Neuron (in vitro differentiated cells): ENCODE results near the gene KATNA1.

Experiments used
- H2AFZ ChIP-seq: one replicate; pipeline ENCODE4 v1.6.1; 2013; ENCODE audit warnings: low read depth, mild to moderate bottlenecking, inconsistent platforms, low read length, moderate library complexity
- H3K27me3 ChIP-seq: one replicate; pipeline ENCODE4 v1.6.1; 2013; ENCODE audit warnings: low read length; ENCODE audit not compliant: insufficient read depth
- H3K36me3 ChIP-seq: one replicate; pipeline ENCODE4 v1.6.1; 2013; ENCODE audit warnings: low read length; ENCODE audit not compliant: insufficient read depth
- H3K4me1 ChIP-seq: one replicate; pipeline ENCODE4 v1.6.1; 2013; ENCODE audit warnings: low read length; ENCODE audit not compliant: insufficient read depth
- H3K4me3 ChIP-seq: 2 replicates; pipeline ENCODE4 v1.5.1; 2013; ENCODE audit warnings: mild to moderate bottlenecking, low read length, moderate library complexity
- H3K9me3 ChIP-seq: one replicate; pipeline ENCODE4 v1.6.1; 2013; ENCODE audit warnings: low read length

The KATNA1 gene

GRCh38 chr6:149586149-149586548, 62.4 kb downstream of the KATNA1 start:
- Histone ChIP-seq H2AFZ (no peak overlapping the region), H3K27me3 (no peaks in the 10 kb centered on the region), H3K36me3 (peaks cover 69% of the 10 kb centered on the region), H3K4me3 (no peak overlapping the region), H3K4me1 (no peaks in the 10 kb centered on the region), H3K9me3 (no peaks in the 10 kb centered on the region)

DNA sequence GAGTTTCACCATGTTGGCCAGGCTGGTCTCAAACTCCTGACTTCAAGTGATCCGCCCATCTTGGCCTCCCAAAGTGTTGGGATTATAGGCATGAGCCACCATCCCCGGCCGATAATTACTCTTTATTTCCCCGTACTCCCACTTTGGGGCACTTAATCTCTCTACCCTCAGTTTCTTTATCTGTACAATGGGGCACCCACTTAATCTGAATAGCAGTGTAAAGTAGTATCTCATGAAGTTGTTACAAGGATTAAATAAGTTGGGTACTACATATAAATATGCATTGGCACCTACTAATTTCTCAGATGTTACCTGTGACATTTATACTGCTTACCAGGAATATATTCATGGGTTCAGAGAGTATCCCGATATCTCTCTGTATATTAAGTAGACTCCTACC, 67.2 kb downstream of the KATNA1 start:
- peaks cover 64% of the 10 kb centered on the region for H3K36me3 ChIP-seq
- no peak overlapping the region for H3K4me3 ChIP-seq
- H3K27me3 ChIP-seq, result no peaks in the 10 kb centered on the region
- no peaks in the 10 kb centered on the region for H3K4me1 ChIP-seq
- no peak overlapping the region for H2AFZ ChIP-seq
- H3K9me3 ChIP-seq, result no peaks in the 10 kb centered on the region

GRCh38 chr6:149580880-149581279, 67.6 kb downstream of the KATNA1 start:
- Histone ChIP-seq H3K4me1 (no peaks in the 10 kb centered on the region), H3K4me3 (no peak overlapping the region), H3K36me3 (peaks cover 64% of the 10 kb centered on the region), H3K27me3 (no peaks in the 10 kb centered on the region), H2AFZ (no peak overlapping the region), H3K9me3 (no peaks in the 10 kb centered on the region)

GRCh38 chr6:149567945-149568585, 80.4 kb downstream of the KATNA1 start:
- H3K4me1 ChIP-seq, result peaks cover 15% of the 10 kb centered on the region
- H2AFZ ChIP-seq, result no peak overlapping the region
- no peaks in the 10 kb centered on the region for H3K9me3 ChIP-seq
- H3K36me3 ChIP-seq, result peaks cover 5% of the 10 kb centered on the region
- no peaks in the 10 kb centered on the region for H3K27me3 ChIP-seq
- no peak overlapping the region for H3K4me3 ChIP-seq

GRCh38 chr6:149567194-149567586, 81.3 kb downstream of the KATNA1 start:
- Histone ChIP-seq H3K36me3 (no peaks in the 10 kb centered on the region), H3K4me3 (peak overlapping the region; percentile 100), H3K9me3 (no peaks in the 10 kb centered on the region), H2AFZ (peak overlapping the region; percentile 99), H3K4me1 (peaks cover 15% of the 10 kb centered on the region), H3K27me3 (no peaks in the 10 kb centered on the region)

DNA sequence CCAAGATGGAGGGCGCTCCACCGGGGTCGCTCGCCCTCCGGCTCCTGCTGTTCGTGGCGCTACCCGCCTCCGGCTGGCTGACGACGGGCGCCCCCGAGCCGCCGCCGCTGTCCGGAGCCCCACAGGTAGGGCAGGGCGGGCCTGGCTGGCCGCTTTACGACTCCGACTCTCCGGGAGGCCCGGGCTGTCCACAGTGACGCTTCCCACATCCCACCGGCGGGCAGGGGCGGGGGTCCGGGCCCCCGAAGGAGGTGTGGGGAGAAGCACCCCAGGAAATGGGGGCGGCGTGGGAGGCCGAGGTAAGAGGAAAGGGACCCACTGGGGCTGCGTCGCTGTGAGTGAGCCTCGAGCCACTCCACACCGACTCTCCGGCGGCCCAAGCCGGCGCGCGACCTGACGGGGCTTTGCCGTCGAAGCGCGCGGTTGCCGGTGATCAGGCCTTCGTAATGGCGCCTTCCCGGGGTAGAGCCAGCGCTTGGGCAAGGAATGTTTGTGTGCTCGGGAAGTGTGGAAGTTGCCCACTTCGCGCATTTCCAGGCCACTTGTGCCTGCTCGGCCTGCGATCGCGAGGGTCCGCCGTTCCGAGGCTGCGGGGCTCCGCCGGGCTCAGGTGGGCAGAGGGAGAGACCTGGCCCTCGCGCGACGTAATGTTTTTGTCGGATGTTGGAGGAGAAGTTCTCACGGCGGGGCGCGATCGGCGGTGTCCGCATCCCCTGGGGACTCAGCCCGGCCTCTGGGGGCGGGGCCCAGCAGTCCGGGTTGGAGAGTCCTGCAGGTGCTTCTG, 81.9 kb downstream of the KATNA1 start:
- Histone ChIP-seq H3K4me1 (peaks cover 15% of the 10 kb centered on the region), H2AFZ (peak overlapping the region; percentile 99), H3K9me3 (no peaks in the 10 kb centered on the region), H3K36me3 (no peaks in the 10 kb centered on the region), H3K27me3 (no peaks in the 10 kb centered on the region), H3K4me3 (peak overlapping the region; percentile 100)

DNA sequence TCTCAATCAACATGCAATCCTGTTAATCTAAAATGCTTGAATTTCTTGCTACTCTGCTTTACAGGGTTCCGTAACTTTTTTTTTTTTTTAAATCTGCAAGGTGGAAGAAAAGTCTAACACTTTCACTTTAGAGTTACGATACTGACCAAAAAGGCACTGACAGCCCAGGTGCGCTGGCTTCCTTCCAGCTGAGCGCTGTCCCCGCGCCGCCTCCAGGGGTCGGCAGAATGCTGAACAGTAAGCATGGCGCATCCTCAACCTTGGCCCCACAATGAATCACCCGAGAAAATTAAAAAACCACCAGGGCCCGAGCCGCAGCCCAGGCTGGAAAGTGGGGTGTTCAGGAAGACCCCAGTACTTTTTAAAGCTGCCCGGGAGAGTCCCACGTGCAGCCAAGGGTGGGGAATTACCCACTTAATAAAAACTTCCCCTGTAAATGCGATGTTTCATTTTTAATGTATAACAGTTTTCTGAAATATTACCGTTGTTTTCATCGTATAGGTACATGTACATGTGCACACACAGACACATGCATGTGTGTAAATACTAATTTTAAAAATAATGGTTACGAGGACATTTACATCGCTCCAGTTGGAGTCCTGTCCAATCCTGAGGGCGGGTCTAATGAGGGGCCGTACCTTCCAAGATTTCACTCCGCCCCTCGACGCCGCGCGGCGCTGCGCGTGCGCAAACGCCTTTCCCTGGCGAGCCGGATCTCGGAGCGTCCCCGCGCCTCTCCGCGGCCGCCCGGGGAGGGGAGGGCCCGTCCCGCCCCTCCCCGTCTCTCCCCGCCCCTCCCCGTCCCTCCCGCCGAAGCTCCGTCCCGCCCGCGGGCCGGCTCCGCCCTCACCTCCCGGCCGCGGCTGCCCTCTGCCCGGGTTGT, 82.7 kb downstream of the KATNA1 start, which contains the start of gene GINM1:
Gene GINM1 (plus strand): TSS at position 849 of the 883 bp plus-strand sequence. CDS start 40 bp downstream, outside the sequence.
- H3K4me3 ChIP-seq, result peak within 1 kb of the TSS; percentile 100
- H3K27me3 ChIP-seq, result no peaks in the 10 kb centered on the region
- peaks cover 15% of the 10 kb centered on the region for H3K4me1 ChIP-seq
- H3K9me3 ChIP-seq, result no peaks in the 10 kb centered on the region
- peak within 1 kb of the TSS; percentile 100 for H2AFZ ChIP-seq
- no peaks in the 10 kb centered on the region for H3K36me3 ChIP-seq

DNA sequence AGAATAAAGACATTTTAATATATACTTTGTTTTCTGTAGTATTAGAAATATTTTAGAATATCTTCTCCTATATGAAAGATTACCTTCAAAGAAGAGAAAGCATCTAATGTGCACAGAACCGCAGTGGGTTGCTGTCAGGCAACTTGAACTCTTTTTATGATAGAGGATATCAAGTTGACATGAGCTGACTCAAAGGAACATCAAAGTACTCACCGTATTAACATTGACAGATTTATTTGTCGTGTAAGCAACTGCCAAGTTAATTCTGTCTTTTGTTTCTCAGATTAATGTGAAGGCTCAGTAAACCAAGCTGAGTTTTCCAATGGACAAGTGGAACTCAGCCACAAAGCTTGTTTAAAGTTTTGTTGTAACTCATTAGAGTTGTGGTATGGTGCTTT, 84.6 kb downstream of the KATNA1 start:
- Histone ChIP-seq H3K27me3 (no peaks in the 10 kb centered on the region), H3K36me3 (no peaks in the 10 kb centered on the region), H3K4me3 (no peak overlapping the region), H2AFZ (no peak overlapping the region), H3K4me1 (peaks cover 15% of the 10 kb centered on the region), H3K9me3 (no peaks in the 10 kb centered on the region)

- Histone ChIP-seq H3K4me1 (peaks cover 15% of the 10 kb centered on the region), H3K36me3 (no peaks in the 10 kb centered on the region), H3K27me3 (no peaks in the 10 kb centered on the region), H3K4me3 (no peak overlapping the region), H3K9me3 (no peaks in the 10 kb centered on the region), H2AFZ (no peak overlapping the region)
Measured at GRCh38 chr6:149563203-149563927, 85.1 kb downstream of the KATNA1 start.

GRCh38 chr6:149560736-149561135, 87.8 kb downstream of the KATNA1 start:
- no peak overlapping the region for H2AFZ ChIP-seq
- H3K27me3 ChIP-seq, result peaks cover 6% of the 10 kb centered on the region
- no peak overlapping the region for H3K4me3 ChIP-seq
- H3K9me3 ChIP-seq, result no peaks in the 10 kb centered on the region
- H3K36me3 ChIP-seq, result no peaks in the 10 kb centered on the region
- H3K4me1 ChIP-seq, result peaks cover 4% of the 10 kb centered on the region

DNA sequence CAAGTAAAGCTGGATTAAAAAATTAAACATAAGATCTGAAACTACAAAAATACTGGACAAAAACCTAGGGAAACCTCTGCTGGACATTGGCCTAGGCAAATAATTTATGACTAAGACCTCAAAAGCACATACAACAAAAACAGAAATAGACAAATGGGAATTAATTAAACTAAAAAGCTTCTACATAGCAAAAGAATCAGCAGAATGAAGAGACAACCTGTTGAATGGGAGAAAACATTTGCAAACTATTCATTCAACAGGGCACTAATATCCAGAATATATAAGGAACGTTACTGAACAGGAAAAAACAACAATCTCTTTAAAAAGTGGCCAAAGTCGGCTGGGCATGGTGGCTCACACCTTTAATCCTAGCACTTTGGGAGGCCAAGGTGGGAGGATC, 89.1 kb downstream of the KATNA1 start:
- H2AFZ ChIP-seq, result no peak overlapping the region
- no peaks in the 10 kb centered on the region for H3K4me1 ChIP-seq
- no peaks in the 10 kb centered on the region for H3K36me3 ChIP-seq
- H3K4me3 ChIP-seq, result no peak overlapping the region
- H3K9me3 ChIP-seq, result no peaks in the 10 kb centered on the region
- peaks cover 6% of the 10 kb centered on the region for H3K27me3 ChIP-seq

- Histone ChIP-seq H3K4me3 (no peak overlapping the region), H3K36me3 (no peaks in the 10 kb centered on the region), H3K27me3 (peaks cover 6% of the 10 kb centered on the region), H2AFZ (no peak overlapping the region), H3K9me3 (no peaks in the 10 kb centered on the region), H3K4me1 (no peaks in the 10 kb centered on the region)
Measured at GRCh38 chr6:149558029-149558428, 90.5 kb downstream of the KATNA1 start.
